ENCODE data around the gene FBXW8.

Gene FBXW8

DNA sequence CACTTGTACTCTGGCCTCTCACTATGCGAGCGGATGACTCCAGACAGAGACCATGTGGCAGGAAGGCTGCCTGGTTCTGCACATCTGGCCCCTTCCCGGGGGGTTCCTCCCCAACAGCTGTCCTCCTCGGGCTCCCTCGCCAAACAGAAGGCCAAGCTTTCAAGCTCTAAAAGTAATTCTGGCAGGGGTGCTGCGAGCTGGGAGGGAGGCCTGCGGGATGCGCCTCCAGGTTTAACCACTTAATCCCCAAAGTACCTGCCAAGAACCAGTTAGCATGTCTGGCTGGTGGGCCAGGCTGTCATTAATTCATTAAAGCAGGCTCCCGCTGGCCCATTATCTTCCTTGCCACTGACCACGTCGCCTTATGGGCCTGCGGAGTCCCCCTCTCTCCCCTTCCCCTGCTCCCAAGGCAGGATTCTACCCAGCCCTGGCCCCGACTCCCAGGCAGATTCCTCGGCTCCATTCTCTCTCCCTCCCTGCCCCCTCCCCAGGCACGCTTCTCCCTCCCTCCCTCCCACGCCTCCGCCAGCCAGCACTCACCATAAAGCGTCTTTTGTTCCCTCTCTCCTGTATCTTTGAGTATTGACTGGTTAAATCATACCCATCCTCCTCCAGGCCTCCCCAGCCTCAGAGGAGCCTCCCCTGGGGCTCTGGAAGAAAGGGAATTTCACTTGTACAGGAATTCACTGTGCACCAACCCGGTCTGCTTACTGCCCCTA lies 34.4 kb upstream of the FBXW8 start:
- no peak for FAIRE-seq
- TF ChIP-seq POU2F2 (IDR thresholded peaks at IDR 0.05; ENCODE audit: low read depth, low read length) (no peak), TAF1 (IDR thresholded peaks at IDR 0.05; ENCODE audit: low read depth, low read length) (no peak)
- DNase-seq (ENCODE audit: insufficient read length, low spot score) = no peak

DNA sequence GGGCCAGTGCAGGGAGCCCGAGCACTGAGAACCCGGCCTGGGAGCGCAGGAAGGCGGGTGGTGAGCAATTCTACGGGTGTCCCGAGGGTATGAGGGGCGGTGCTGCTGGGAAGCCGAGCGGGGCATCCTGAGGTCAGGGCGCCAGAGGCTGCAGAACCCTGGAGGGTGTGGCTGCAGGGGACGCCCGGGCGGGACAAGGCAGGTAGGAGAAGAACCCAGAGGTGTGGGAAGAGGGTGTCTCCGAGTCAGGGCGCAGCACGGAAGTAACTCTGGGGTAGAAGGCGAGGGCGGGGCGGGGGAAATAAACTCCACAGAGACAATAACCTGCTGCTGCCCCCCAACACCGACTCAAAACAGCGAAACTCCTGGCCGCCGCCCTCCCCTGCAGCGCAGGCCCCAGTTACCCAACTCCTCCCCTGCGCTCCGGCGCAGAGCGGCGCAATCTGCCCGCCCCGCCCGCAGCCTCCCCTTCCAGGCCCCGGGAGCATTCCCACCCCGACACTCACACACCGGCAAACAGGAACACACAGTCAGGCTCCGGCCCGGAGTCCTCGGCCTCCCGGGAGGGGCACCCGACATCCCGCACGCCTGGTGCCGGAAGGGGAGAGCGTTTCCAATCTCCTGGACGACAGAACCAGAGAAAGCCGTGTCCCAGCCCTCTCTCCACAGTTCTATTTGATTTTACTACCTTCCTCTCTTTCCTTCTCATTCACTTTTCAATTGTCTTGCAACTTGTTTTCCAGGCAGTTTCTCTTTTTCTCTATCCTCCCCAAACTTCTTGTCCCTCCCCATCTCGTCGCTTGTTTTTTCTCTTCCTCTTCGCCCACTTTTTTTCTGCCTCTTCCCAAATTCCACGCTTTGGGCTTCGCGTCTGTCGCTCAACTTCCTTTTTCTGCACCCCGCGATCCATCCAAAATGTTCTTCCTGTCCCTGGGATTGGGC lies 31.9 kb upstream of the FBXW8 start:
- no peak for DNase-seq (ENCODE audit: insufficient read length, low spot score)
- FAIRE-seq = no peak

DNA sequence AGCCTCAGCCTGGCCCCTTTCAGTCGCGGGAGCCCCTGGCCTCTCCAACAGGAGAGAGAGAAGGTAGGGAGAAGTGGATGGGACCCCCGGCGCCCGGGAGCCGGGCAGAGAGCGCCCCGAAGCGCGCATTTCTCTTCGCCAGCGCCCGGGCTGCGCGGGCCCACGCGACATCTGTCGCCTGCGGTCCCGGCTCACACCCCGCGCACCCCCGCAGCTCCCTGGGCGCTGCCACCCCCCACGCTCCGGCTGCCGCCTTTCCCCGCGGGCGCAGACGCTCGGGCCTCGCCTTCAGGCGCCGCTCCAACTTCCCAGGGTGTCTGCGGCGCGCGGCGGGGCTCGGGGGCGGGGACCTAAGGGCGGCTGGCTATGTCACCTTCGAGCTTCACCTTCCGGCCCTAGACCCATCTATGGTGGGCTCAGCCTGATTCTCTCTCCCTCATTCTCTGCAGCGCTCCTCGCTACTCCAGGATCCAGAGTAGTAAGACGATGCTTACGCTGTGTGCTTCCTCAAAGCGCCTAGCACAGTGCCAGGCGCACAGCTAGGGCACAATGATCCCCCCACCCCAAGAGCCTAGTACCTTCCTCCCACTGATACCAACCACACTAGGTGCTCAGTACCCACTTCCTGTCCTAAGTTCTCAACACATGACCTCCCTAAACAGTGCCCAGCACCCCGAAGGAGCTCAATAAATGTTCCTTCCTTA lies 31.1 kb upstream of the FBXW8 start:
- FAIRE-seq = no peak
- no peak for TF ChIP-seq SPI1 (IDR thresholded peaks at IDR 0.05; ENCODE audit: low read depth, low read length)
- no peak for TF ChIP-seq PAX5 (IDR thresholded peaks at IDR 0.05; ENCODE audit: insufficient read depth, low read length, severe bottlenecking)
- no peak for TF ChIP-seq POU2F2 (IDR thresholded peaks at IDR 0.05; ENCODE audit: low read depth, low read length)
- no peak for TF ChIP-seq TAF1 (IDR thresholded peaks at IDR 0.05; ENCODE audit: low read depth, low read length)
- TF ChIP-seq POLR2A (IDR thresholded peaks at IDR 0.05; ENCODE audit: low read depth, low read length) = no peak
- TF ChIP-seq POLR2AphosphoS5 (IDR thresholded peaks at IDR 0.05; ENCODE audit: low read depth, low read length) = no peak
- DNase-seq (ENCODE audit: insufficient read length, low spot score) = no peak

More for the DNA sequence above, 31.9 kb upstream of the FBXW8 start:
- TF ChIP-seq PAX5 (IDR thresholded peaks at IDR 0.05; ENCODE audit: insufficient read depth, low read length, severe bottlenecking) = no peak
- no peak for TF ChIP-seq SPI1 (IDR thresholded peaks at IDR 0.05; ENCODE audit: low read depth, low read length)
- TF ChIP-seq POU2F2 (IDR thresholded peaks at IDR 0.05; ENCODE audit: low read depth, low read length) = no peak
- no peak for TF ChIP-seq TAF1 (IDR thresholded peaks at IDR 0.05; ENCODE audit: low read depth, low read length)
- no peak for TF ChIP-seq POLR2AphosphoS5 (IDR thresholded peaks at IDR 0.05; ENCODE audit: low read depth, low read length)
- no peak for TF ChIP-seq POLR2A (IDR thresholded peaks at IDR 0.05; ENCODE audit: low read depth, low read length)

DNA sequence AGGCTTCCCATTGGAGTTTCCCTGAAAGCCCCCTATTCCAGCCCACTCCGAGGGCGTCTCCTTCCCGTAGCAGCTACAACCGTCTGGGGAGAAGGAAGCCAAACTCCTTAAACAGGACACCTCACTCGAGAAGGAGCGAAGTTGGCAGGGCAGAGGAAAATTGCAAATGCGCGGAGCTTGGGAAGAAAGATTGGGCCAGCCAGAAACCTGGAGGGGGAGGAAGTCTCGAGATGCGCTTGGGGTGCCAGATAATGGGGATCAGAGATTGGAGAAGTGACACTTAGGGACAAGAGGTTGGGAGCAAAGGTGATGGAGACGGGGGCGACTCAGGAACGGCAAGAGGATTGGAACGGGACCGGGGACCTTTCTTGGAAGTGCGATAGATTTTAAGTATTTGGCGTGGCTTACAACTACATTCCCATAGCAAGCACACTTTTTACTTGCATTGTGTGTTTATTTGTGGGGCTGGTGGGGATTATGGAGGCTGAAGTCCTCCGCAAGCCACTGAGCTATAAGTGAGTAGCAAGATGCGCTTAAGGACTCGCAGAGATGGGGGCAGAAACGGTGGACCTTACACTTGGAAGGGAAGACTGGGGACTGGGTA lies 30.4 kb upstream of the FBXW8 start:
- no peak for DNase-seq (ENCODE audit: insufficient read length, low spot score)
- TF ChIP-seq SPI1 (IDR thresholded peaks at IDR 0.05; ENCODE audit: low read depth, low read length) (no peak), PAX5 (IDR thresholded peaks at IDR 0.05; ENCODE audit: insufficient read depth, low read length, severe bottlenecking) (no peak), POLR2A (IDR thresholded peaks at IDR 0.05; ENCODE audit: low read depth, low read length) (no peak), TAF1 (IDR thresholded peaks at IDR 0.05; ENCODE audit: low read depth, low read length) (no peak), POU2F2 (IDR thresholded peaks at IDR 0.05; ENCODE audit: low read depth, low read length) (no peak), POLR2AphosphoS5 (IDR thresholded peaks at IDR 0.05; ENCODE audit: low read depth, low read length) (no peak)
- FAIRE-seq = no peak

DNA sequence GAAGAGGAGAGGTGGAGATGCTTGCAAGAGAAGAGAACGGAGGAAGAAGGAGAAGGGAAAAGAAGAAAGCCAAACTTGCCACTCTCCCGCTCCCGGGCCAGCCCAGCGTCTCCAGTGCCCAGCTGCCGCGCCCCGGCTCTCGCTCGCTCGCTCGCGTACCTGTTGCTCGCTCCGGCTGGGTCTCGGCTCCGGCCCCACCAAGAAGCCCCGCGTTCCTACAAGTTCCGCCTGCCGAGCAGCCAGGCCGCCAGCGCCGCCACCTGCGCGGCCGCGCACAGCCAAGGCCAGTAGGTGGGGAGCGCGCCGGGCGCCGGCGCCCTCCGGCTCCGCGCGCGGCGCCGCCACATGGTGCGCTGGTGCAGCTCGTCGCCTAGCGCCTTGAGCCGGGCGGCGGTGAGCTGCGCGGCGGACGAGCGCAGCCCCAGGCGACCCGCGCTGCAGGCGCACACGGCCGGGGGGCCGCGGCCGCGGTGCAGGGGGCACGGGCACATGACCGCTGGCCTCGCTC lies 29.9 kb upstream of the FBXW8 start:
- FAIRE-seq (peak; percentile 88), DNase-seq (ENCODE audit: insufficient read length, low spot score) (peak; percentile 72)

DNA sequence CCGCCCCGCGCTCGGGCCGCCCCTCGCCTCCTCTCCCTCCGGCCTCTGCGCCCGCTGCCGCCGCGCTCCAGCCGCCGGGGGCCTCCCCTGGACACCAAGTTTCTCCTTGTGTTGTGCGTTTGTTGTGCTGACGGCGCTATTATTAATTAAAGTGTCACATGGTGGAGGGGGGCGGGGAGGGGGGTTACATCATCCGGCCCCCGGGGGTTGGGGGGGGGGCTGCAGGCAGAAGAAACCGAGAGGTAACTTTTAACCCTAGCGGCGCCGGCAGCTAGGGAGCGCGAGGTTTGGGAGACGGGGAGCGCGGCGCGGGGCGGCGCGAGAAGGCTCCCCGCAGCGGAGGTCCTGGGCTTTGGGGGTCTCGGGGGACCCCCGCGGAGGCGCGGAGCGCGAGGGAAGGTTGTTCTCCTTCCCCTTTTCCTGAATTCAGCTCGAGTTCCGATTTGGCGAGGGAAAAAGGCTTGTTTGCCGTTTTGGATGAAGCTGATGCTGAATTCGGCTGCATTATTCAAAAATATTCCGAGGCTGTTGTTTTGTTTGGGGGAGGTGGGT lies 29.3 kb upstream of the FBXW8 start, which contains the start of gene HRK:
TSS of gene HRK (minus strand) at position 117 of the 552 bp plus-strand sequence. CDS start 134 bp downstream, outside the sequence.
- TF ChIP-seq PAX5 (IDR thresholded peaks at IDR 0.05; ENCODE audit: insufficient read depth, low read length, severe bottlenecking) = no peak
- no peak for TF ChIP-seq POU2F2 (IDR thresholded peaks at IDR 0.05; ENCODE audit: low read depth, low read length)
- TF ChIP-seq TAF1 (IDR thresholded peaks at IDR 0.05; ENCODE audit: low read depth, low read length) = no peak
- TF ChIP-seq SPI1 (IDR thresholded peaks at IDR 0.05; ENCODE audit: low read depth, low read length) = no peak
- no peak for TF ChIP-seq POLR2AphosphoS5 (IDR thresholded peaks at IDR 0.05; ENCODE audit: low read depth, low read length)
- no peak for TF ChIP-seq POLR2A (IDR thresholded peaks at IDR 0.05; ENCODE audit: low read depth, low read length)
- FAIRE-seq = no peak

More for the DNA sequence above, 29.9 kb upstream of the FBXW8 start:
- TF ChIP-seq TAF1 (IDR thresholded peaks at IDR 0.05; ENCODE audit: low read depth, low read length) (no peak), POLR2AphosphoS5 (IDR thresholded peaks at IDR 0.05; ENCODE audit: low read depth, low read length) (no peak), POLR2A (IDR thresholded peaks at IDR 0.05; ENCODE audit: low read depth, low read length) (no peak), PAX5 (IDR thresholded peaks at IDR 0.05; ENCODE audit: insufficient read depth, low read length, severe bottlenecking) (no peak), SPI1 (IDR thresholded peaks at IDR 0.05; ENCODE audit: low read depth, low read length) (no peak), POU2F2 (IDR thresholded peaks at IDR 0.05; ENCODE audit: low read depth, low read length) (no peak)

DNA sequence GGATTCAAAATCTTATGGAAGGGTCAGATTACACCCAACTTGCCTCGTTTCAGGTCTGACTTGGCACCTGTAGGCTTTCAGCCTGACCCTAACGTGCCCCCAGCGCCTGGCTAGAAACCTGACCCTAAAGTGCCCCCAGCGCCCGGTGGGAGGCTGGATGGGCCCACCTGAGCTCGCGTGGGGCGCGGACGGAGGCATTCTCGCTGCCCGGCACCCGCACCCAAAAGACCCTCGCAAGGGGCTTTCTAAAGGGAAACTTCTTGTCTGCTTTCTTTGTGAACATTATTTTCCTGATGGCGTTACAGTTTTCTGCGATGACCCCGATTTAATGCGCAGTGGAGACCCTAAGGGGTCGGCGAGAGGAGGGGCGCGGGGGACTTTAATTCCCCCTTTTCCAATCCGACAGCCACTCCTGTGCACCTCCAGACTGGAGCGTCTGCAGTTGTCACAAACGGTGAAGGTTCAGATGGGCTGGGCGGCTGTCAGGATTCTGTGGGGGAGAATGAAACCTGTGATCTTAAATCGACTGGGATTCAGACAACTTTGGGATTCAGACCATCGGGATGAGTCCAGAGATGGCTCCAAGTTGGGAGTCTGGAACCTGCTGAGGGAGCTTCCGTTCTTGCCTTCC lies 28.8 kb upstream of the FBXW8 start:
- no peak for TF ChIP-seq SPI1 (IDR thresholded peaks at IDR 0.05; ENCODE audit: low read depth, low read length)
- no peak for TF ChIP-seq POLR2AphosphoS5 (IDR thresholded peaks at IDR 0.05; ENCODE audit: low read depth, low read length)
- TF ChIP-seq PAX5 (IDR thresholded peaks at IDR 0.05; ENCODE audit: insufficient read depth, low read length, severe bottlenecking) = no peak
- TF ChIP-seq POLR2A (IDR thresholded peaks at IDR 0.05; ENCODE audit: low read depth, low read length) = no peak
- TF ChIP-seq TAF1 (IDR thresholded peaks at IDR 0.05; ENCODE audit: low read depth, low read length) = no peak
- no peak for TF ChIP-seq POU2F2 (IDR thresholded peaks at IDR 0.05; ENCODE audit: low read depth, low read length)
- no peak for DNase-seq (ENCODE audit: insufficient read length, low spot score)
- no peak for FAIRE-seq

More for the DNA sequence above, 29.3 kb upstream of the FBXW8 start, which contains the start of gene HRK:
- DNase-seq (ENCODE audit: insufficient read length, low spot score) = peak; percentile 19

DNA sequence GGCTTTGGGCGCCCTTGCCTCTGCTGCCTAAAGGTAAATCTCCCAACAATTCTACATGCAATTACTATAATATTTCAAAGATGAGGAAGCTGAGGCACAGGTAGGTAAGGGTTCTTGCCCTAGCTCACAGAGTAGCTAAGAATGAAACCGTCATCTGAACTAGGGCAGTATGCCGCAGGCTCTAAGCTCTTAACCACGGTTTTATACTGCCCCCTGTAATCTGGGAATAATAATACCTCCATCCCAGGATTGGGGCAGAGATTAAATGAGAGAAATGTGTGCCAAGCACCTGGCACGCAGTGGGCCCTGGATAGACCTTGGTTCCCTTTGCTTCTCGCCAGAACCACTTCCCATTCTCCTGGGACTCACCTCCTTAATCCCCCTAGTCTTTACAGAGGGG lies 28.0 kb upstream of the FBXW8 start:
- FAIRE-seq (no peak), DNase-seq (ENCODE audit: insufficient read length, low spot score) (no peak)
- no peak for TF ChIP-seq TAF1 (IDR thresholded peaks at IDR 0.05; ENCODE audit: low read depth, low read length)
- no peak for TF ChIP-seq POU2F2 (IDR thresholded peaks at IDR 0.05; ENCODE audit: low read depth, low read length)
- no peak for TF ChIP-seq SPI1 (IDR thresholded peaks at IDR 0.05; ENCODE audit: low read depth, low read length)
- TF ChIP-seq PAX5 (IDR thresholded peaks at IDR 0.05; ENCODE audit: insufficient read depth, low read length, severe bottlenecking) = no peak
- TF ChIP-seq POLR2AphosphoS5 (IDR thresholded peaks at IDR 0.05; ENCODE audit: low read depth, low read length) = no peak
- no peak for TF ChIP-seq POLR2A (IDR thresholded peaks at IDR 0.05; ENCODE audit: low read depth, low read length)
